ENCODE data around the gene LYVE1.

The LYVE1 gene

GRCh38 chr11:10533323-10533722, 35.1 kb downstream of the LYVE1 start:
- no peak for TF ChIP-seq CTCF (IDR thresholded peaks at IDR 0.05; ENCODE audit: low read depth, low read length, missing control alignments)
- no peak for DNase-seq (ENCODE audit: extremely low read depth, low read depth)
- H3K4me3 ChIP-seq (replicated peaks; ENCODE audit: low read depth, low read length), result no peak overlapping the region

- DNase-seq (ENCODE audit: extremely low read depth, low read depth), result no peak
- TF ChIP-seq CTCF (IDR thresholded peaks at IDR 0.05; ENCODE audit: low read depth, low read length, missing control alignments), result no peak
- no peak overlapping the region for H3K4me3 ChIP-seq (replicated peaks; ENCODE audit: low read depth, low read length)
Observed at GRCh38 chr11:10532526-10532925, 35.9 kb downstream of the LYVE1 start.

- no peak overlapping the region for H3K4me3 ChIP-seq (replicated peaks; ENCODE audit: low read depth, low read length)
- no peak for DNase-seq (ENCODE audit: extremely low read depth, low read depth)
- TF ChIP-seq CTCF (IDR thresholded peaks at IDR 0.05; ENCODE audit: low read depth, low read length, missing control alignments), result no peak
Observed at GRCh38 chr11:10529279-10529678, 39.2 kb downstream of the LYVE1 start.

- no peak overlapping the region for H3K4me3 ChIP-seq (replicated peaks; ENCODE audit: low read depth, low read length)
- no peak for DNase-seq (ENCODE audit: extremely low read depth, low read depth)
- no peak for TF ChIP-seq CTCF (IDR thresholded peaks at IDR 0.05; ENCODE audit: low read depth, low read length, missing control alignments)
Observed at GRCh38 chr11:10528121-10528520, 40.3 kb downstream of the LYVE1 start.

GRCh38 chr11:10526974-10527918, 41.2 kb downstream of the LYVE1 start:
- no peak for TF ChIP-seq CTCF (IDR thresholded peaks at IDR 0.05; ENCODE audit: low read depth, low read length, missing control alignments)
- H3K4me3 ChIP-seq (replicated peaks; ENCODE audit: low read depth, low read length), result no peak overlapping the region
- DNase-seq (ENCODE audit: extremely low read depth, low read depth), result no peak

- no peak for TF ChIP-seq CTCF (IDR thresholded peaks at IDR 0.05; ENCODE audit: low read depth, low read length, missing control alignments)
- DNase-seq (ENCODE audit: extremely low read depth, low read depth), result no peak
- no peak overlapping the region for H3K4me3 ChIP-seq (replicated peaks; ENCODE audit: low read depth, low read length)
Observed at GRCh38 chr11:10524471-10524870, 44.0 kb downstream of the LYVE1 start.

Data from HFF-Myc (cell line).